Measurements from ENCODE around the gene ANTXR1. TPM values are rescaled to one million over a fixed set of nuclear protein-coding genes. Genes with fewer than 3 reads are reported as not detected.

Gene ANTXR1
- total and polyA plus RNA-seq, 2 donors (not counting 3 experiments of a cell fraction or from before 2014, with no cell fraction given): 4.2 to 17.3 TPM

DNA sequence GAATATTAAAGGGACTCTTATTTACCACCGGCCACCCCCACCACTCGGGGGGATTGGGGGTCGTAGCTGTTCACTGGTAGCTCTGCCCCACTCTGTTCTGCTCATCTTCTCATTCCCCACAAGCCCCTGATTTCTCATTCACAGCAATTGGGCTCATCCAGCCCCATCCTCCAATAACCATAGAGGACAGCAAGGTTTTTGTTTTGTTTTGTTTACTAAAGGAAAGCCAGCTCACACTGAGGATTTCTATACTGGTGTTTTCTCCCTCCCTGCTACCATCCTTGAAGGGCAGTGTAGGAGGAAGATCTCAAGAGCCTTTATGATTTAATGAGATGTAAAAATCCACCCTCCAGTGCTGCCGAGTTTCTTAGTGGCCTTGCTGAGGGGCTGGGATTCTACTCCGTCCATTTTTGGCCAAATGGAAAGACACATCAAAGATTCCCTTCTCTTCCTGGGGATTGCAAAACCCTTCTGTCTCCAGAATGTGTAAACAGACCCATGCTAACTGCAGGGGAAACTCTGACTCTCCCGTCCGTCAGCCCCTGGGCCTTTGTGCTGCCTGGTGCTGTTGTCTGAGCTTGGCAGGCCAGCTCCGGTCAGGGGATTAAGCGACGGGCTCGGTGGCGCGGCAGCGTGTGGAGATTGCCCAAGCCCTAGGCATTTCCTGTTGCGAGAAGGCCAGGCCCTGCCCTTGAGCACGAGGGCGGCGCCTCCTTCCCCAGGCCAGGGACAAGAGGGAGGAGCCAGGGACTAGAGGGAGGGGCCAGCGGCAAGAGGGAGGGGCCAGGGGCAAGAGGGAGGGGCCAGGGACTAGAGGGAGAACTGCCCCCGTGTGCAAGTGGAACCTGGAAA is 165.0 kb downstream of the ANTXR1 start:
- dilution Hi-C loops (cut with MboI; ENCODE audit: extremely low pct_ligation_motif_present, low sequenced_read_pairs): no loop called here
- no peaks in the 10 kb centered on the region for H3K36me3 ChIP-seq (ENCODE audit: control insufficient read depth in 2 of 2, extremely low read depth in 1 of 2, insufficient read depth in 2 of 2, low read length in 2 of 2)
- TF ChIP-seq FOS (IDR thresholded peaks at IDR 0.05; ENCODE audit: borderline replicate concordance, insufficient read depth, low read length): no peak
- no peak for TF ChIP-seq EZH2 (IDR thresholded peaks at IDR 0.05; ENCODE audit: borderline replicate concordance, low read depth, low read length, severe bottlenecking)
- TF ChIP-seq, protein P1, sequence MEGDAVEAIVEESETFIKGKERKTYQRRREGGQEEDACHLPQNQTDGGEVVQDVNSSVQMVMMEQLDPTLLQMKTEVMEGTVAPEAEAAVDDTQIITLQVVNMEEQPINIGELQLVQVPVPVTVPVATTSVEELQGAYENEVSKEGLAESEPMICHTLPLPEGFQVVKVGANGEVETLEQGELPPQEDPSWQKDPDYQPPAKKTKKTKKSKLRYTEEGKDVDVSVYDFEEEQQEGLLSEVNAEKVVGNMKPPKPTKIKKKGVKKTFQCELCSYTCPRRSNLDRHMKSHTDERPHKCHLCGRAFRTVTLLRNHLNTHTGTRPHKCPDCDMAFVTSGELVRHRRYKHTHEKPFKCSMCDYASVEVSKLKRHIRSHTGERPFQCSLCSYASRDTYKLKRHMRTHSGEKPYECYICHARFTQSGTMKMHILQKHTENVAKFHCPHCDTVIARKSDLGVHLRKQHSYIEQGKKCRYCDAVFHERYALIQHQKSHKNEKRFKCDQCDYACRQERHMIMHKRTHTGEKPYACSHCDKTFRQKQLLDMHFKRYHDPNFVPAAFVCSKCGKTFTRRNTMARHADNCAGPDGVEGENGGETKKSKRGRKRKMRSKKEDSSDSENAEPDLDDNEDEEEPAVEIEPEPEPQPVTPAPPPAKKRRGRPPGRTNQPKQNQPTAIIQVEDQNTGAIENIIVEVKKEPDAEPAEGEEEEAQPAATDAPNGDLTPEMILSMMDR (IDR thresholded peaks at IDR 0.05; ENCODE audit: extremely low read depth in 1 of 2, insufficient read depth in 1 of 2, low read depth in 1 of 2, low read length in 2 of 2): no peak
- TF ChIP-seq POLR2AphosphoS5 (IDR thresholded peaks at IDR 0.05; ENCODE audit: insufficient read depth, low read depth, low read length): peak; percentile 56
- TF ChIP-seq, protein P2, sequence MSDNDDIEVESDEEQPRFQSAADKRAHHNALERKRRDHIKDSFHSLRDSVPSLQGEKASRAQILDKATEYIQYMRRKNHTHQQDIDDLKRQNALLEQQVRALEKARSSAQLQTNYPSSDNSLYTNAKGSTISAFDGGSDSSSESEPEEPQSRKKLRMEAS (IDR thresholded peaks at IDR 0.05; ENCODE audit: insufficient read depth, insufficient read length): peak; percentile 61
- TF ChIP-seq GATA2 (IDR thresholded peaks at IDR 0.05; ENCODE audit: insufficient read depth, insufficient read length, low read depth, low read length): no peak
- TF ChIP-seq MYC (IDR thresholded peaks at IDR 0.05; ENCODE audit: low read depth, low read length): peak; percentile 32
- no peak for TF ChIP-seq POLR2A (IDR thresholded peaks at IDR 0.05; ENCODE audit: low read depth, low read length)
- TF ChIP-seq JUN (IDR thresholded peaks at IDR 0.05; ENCODE audit: borderline replicate concordance, insufficient read depth, insufficient read length, low read depth): no peak
- ChIA-PET CTCF (interaction anchor here (0.8 to 2.1 kb wide), 7 partner anchors 13 to 151 kb away, joined by 3 to 7 read pairs (median 3); no protein-coding TSS in a partner anchor), POLR2A (interaction anchor here (1.5 kb wide), 1 partner anchor 15 kb away, joined by 3 read pairs; no protein-coding TSS in a partner anchor)
- intact Hi-C loops (cut with micrococcal nuclease): loop anchor here (1.0 to 5.0 kb wide), 5 partner anchors 14 to 151 kb away; no protein-coding TSS in a partner anchor
- H3K4me3 ChIP-seq (replicated peaks in 1 of 3; ENCODE audit: insufficient read depth in 1 of 3, low read depth in 1 of 3, low read length in 3 of 3): peak overlapping the region in 1 of 3 experiments; percentile 0
- H3K4me1 ChIP-seq (ENCODE audit: control insufficient read depth, extremely low read depth, insufficient read depth, low read length): peaks cover 14% of the 10 kb centered on the region
- FAIRE-seq (peak; percentile 94), DNase-seq (ENCODE audit: low read depth, low spot score) (peak; percentile 74)
- TSS peak; percentile 92 for BruUV-seq (replicated peaks)
- H3K79me2 ChIP-seq (ENCODE audit: control insufficient read depth, insufficient read depth, low read length): no peaks in the 10 kb centered on the region
- no peaks in the 10 kb centered on the region for H3K9me1 ChIP-seq (replicated peaks; ENCODE audit: control insufficient read depth, extremely low read depth, insufficient read depth, low read length)
- peak overlapping the region; percentile 73 for H3K4me2 ChIP-seq (ENCODE audit: insufficient read depth, low read length)
- H3K27me3 ChIP-seq (ENCODE audit: control insufficient read depth in 2 of 2, insufficient read depth in 2 of 2, low read length in 2 of 2): no peaks in the 10 kb centered on the region
- no peaks in the 10 kb centered on the region for H3K9me3 ChIP-seq (replicated peaks; ENCODE audit: control insufficient read depth, insufficient read depth, low read length)
- H3K9ac ChIP-seq (replicated peaks; ENCODE audit: extremely low read depth, insufficient read depth, low read length): peak overlapping the region; percentile 82
- H3K27ac ChIP-seq (ENCODE audit: insufficient read depth, low read depth, low read length): peak overlapping the region; percentile 91
- H4K20me1 ChIP-seq (replicated peaks; ENCODE audit: control insufficient read depth, extremely low read depth, insufficient read depth, low read length): no peaks in the 10 kb centered on the region
- H2AFZ ChIP-seq (ENCODE audit: low read depth, low read length): peak overlapping the region; percentile 61
